Measurements from ENCODE around the gene KCTD12.
"Not testable (repeated sequence)": the region's sequence is repeated elsewhere in the genome, so short reads cannot be mapped to it uniquely, and the experiment has no call there.

Gene KCTD12

DNA sequence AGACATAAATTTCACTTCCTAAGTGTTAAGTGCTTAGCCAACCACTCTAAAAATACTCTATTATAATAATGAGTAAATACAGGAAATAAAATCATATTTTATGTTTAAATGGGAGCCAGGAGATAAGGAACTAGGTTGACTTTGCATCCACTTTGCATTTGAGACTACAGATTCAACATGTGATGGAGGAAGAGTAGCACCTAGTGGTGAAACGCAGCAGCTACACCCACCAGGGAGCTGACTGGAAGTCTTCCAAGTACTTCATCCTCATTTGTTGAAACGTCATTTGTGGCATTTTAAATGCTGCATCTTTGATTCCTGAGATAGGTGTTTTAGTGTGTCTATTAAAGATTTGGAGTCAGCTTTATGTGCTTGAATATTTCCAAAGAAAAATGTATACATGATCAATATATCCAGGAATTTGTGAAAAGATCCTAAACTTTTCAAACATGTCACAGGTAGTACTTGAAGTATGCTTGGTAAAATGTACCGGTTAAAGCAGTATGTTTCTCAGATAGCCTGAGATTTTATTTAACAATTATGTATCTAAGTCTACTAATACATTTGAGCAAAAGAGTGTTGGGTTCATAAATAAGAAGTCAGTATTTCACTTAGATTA is 17.4 kb upstream of the KCTD12 start:
- Histone ChIP-seq H3K4me3 (ENCODE audit: control insufficient read depth in 1 of 7, extremely low read depth in 1 of 7, insufficient read depth in 4 of 7, low read depth in 2 of 7, low read length in 6 of 7) (no peak overlapping the region), H3K4me1 (ENCODE audit: control extremely low read depth in 1 of 4, control insufficient read depth in 4 of 4, insufficient read depth in 4 of 4, low read length in 3 of 4) (no peaks in the 10 kb centered on the region), H3K27ac (ENCODE audit: insufficient read depth in 1 of 2, low read depth in 1 of 2, low read length in 2 of 2, poor library complexity in 1 of 2, severe bottlenecking in 2 of 2) (no peak overlapping the region), H3K27me3 (replicated peaks in 2 of 5; ENCODE audit: control insufficient read depth in 4 of 5, insufficient read depth in 5 of 5, low read length in 4 of 5) (peaks cover 0 to 2% (median 0%) of the 10 kb centered on the region in 5 experiments), H3K36me3 (ENCODE audit: control insufficient read depth in 4 of 4, insufficient read depth in 4 of 4, low read length in 3 of 4) (no peaks in the 10 kb centered on the region), H3K9me3 (ENCODE audit: control extremely low read depth in 1 of 5, control insufficient read depth in 4 of 5, insufficient read depth in 2 of 5, low read depth in 1 of 5, low read length in 4 of 5) (peaks cover 0 to 8% (median 3%) of the 10 kb centered on the region in 5 experiments)
- ChIA-PET CTCF (interaction anchor here (0.8 to 9.4 kb wide), 22 partner anchors 9 to 1216 kb away, joined by 3 to 151 read pairs (median 4); partner anchors contain the start of gene KCTD12), POLR2A (no interaction called here)
- 0% methylated on average over 1 of the region's 3 CpGs for WGBS (ENCODE audit: insufficient coverage)
- DNase-seq = peak; percentile 81 to 90 (median 87)

DNA sequence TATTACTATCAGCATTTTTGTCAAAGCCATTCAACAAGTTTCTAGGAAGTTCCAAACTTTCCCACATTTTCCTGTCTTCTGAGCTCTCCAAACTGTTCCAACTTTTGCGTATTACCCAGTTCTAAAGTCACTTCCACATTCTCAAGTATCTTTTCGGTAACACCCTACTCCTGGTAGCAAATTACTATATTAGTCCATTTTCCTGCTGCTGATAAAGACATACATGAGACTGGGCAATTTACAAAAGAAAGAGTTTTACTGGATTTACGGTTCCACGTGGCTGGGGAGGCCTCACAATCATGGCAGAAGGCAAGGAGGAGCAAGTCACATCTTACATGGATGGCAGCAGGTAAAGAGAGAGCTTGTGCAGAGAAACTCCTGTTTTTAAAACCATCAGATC is 12.9 kb upstream of the KCTD12 start:
- H3K27ac ChIP-seq (ENCODE audit: insufficient read depth in 1 of 2, low read depth in 1 of 2, low read length in 2 of 2, poor library complexity in 1 of 2, severe bottlenecking in 2 of 2); POLR2A ChIA-PET; H3K4me3 ChIP-seq (ENCODE audit: control insufficient read depth in 1 of 7, extremely low read depth in 1 of 7, insufficient read depth in 4 of 7, low read depth in 2 of 7, low read length in 6 of 7); H3K36me3 ChIP-seq (ENCODE audit: control insufficient read depth in 4 of 4, insufficient read depth in 4 of 4, low read length in 3 of 4); H3K27me3 ChIP-seq (replicated peaks in 2 of 5; ENCODE audit: control insufficient read depth in 4 of 5, insufficient read depth in 5 of 5, low read length in 4 of 5); DNase-seq; H3K9me3 ChIP-seq (ENCODE audit: control extremely low read depth in 1 of 5, control insufficient read depth in 4 of 5, insufficient read depth in 2 of 5, low read depth in 1 of 5, low read length in 4 of 5); H3K4me1 ChIP-seq (ENCODE audit: control extremely low read depth in 1 of 4, control insufficient read depth in 4 of 4, insufficient read depth in 4 of 4, low read length in 3 of 4): not testable (repeated sequence)
- 100% methylated on average over 2 of the region's 4 CpGs for WGBS (ENCODE audit: insufficient coverage)
- CTCF ChIA-PET = interaction anchor here (1.4 to 9.4 kb wide), 3 partner anchors 14 to 232 kb away, joined by 4 to 151 read pairs (median 5); no protein-coding TSS in a partner anchor

DNA sequence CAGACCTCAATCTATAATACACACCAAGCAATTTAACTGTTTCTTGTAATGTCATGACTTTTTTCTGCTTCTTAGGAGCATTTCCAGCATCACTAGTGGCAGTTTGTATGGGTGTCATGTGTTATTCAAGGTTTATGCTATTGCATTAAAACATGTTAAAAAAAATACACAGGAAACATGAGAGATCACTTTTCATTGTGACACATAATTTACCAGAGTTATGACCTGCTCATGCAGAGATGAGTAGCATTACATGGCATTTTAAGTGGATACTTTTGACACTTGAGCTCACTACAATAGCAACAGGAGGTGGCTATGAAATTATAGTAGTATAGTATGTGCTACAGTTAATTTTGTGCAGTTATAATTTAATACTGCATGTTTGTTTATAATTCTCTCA is 11.0 kb upstream of the KCTD12 start:
- H3K4me3 ChIP-seq (ENCODE audit: control insufficient read depth in 1 of 7, extremely low read depth in 1 of 7, insufficient read depth in 4 of 7, low read depth in 2 of 7, low read length in 6 of 7); H3K9me3 ChIP-seq (ENCODE audit: control extremely low read depth in 1 of 5, control insufficient read depth in 4 of 5, insufficient read depth in 2 of 5, low read depth in 1 of 5, low read length in 4 of 5); H3K27ac ChIP-seq (ENCODE audit: insufficient read depth in 1 of 2, low read depth in 1 of 2, low read length in 2 of 2, poor library complexity in 1 of 2, severe bottlenecking in 2 of 2); H3K36me3 ChIP-seq (ENCODE audit: control insufficient read depth in 4 of 4, insufficient read depth in 4 of 4, low read length in 3 of 4); H3K27me3 ChIP-seq (replicated peaks in 2 of 5; ENCODE audit: control insufficient read depth in 4 of 5, insufficient read depth in 5 of 5, low read length in 4 of 5); POLR2A ChIA-PET; H3K4me1 ChIP-seq (ENCODE audit: control extremely low read depth in 1 of 4, control insufficient read depth in 4 of 4, insufficient read depth in 4 of 4, low read length in 3 of 4); DNase-seq: not testable (repeated sequence)
- CTCF ChIA-PET = interaction anchor here (1.7 to 9.4 kb wide), 2 partner anchors 12 to 231 kb away, joined by 4 to 151 read pairs; no protein-coding TSS in a partner anchor

GRCh38 chr13:76894401-76895110 is 8.4 kb upstream of the KCTD12 start:
- Histone ChIP-seq H3K4me3 (ENCODE audit: control insufficient read depth in 1 of 7, extremely low read depth in 1 of 7, insufficient read depth in 4 of 7, low read depth in 2 of 7, low read length in 6 of 7) (no peak overlapping the region), H3K27me3 (replicated peaks in 2 of 5; ENCODE audit: control insufficient read depth in 4 of 5, insufficient read depth in 5 of 5, low read length in 4 of 5) (peaks cover 0 to 2% (median 0%) of the 10 kb centered on the region in 5 experiments), H3K4me1 (ENCODE audit: control extremely low read depth in 1 of 4, control insufficient read depth in 4 of 4, insufficient read depth in 4 of 4, low read length in 3 of 4) (peaks cover 0 to 8% (median 5%) of the 10 kb centered on the region in 4 experiments), H3K36me3 (ENCODE audit: control insufficient read depth in 4 of 4, insufficient read depth in 4 of 4, low read length in 3 of 4) (no peaks in the 10 kb centered on the region), H3K9me3 (ENCODE audit: control extremely low read depth in 1 of 5, control insufficient read depth in 4 of 5, insufficient read depth in 2 of 5, low read depth in 1 of 5, low read length in 4 of 5) (peaks cover 0 to 6% (median 5%) of the 10 kb centered on the region in 5 experiments), H3K27ac (ENCODE audit: insufficient read depth in 1 of 2, low read depth in 1 of 2, low read length in 2 of 2, poor library complexity in 1 of 2, severe bottlenecking in 2 of 2) (no peak overlapping the region)
- ChIA-PET POLR2A (no interaction called here), CTCF (interaction anchor here (1.0 to 2.3 kb wide), 6 partner anchors 9 to 226 kb away, joined by 3 to 12 read pairs (median 6); partner anchors contain the start of gene KCTD12)
- 20% methylated on average over 2 of the region's 2 CpGs for WGBS (ENCODE audit: insufficient coverage)
- peak in 2 of 3 donors; percentile 36 to 43 for DNase-seq

DNA sequence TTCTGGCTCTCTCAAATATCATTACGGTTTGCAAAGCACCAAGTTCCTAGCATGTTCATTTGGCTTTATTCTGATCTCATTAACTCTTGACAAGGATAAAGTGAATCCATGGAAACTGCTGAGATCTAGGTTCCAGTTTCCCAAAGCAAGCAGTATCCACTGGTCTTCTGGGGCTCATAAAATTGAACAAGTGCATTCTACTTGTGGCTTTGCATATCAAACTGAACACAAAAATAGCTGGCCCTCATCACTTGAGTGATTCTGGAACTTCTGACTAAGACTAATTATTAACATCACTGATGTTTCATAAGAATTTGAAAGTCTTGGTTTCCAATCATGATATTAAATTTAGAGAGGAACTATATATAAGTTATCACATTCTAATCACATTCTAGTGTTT is 6.3 kb upstream of the KCTD12 start:
- H3K36me3 ChIP-seq (ENCODE audit: control insufficient read depth in 4 of 4, insufficient read depth in 4 of 4, low read length in 3 of 4) = no peaks in the 10 kb centered on the region
- 100% methylated on average over 1 of the region's 1 CpG for WGBS (ENCODE audit: insufficient coverage)
- H3K27me3 ChIP-seq (replicated peaks in 2 of 5; ENCODE audit: control insufficient read depth in 4 of 5, insufficient read depth in 5 of 5, low read length in 4 of 5) = peaks cover 0 to 5% (median 0%) of the 10 kb centered on the region in 5 experiments
- DNase-seq = no peak
- POLR2A ChIA-PET = no interaction called here
- peaks cover 0 to 3% (median 0%) of the 10 kb centered on the region in 5 experiments for H3K9me3 ChIP-seq (ENCODE audit: control extremely low read depth in 1 of 5, control insufficient read depth in 4 of 5, insufficient read depth in 2 of 5, low read depth in 1 of 5, low read length in 4 of 5)
- no peak overlapping the region for H3K27ac ChIP-seq (ENCODE audit: insufficient read depth in 1 of 2, low read depth in 1 of 2, low read length in 2 of 2, poor library complexity in 1 of 2, severe bottlenecking in 2 of 2)
- H3K4me3 ChIP-seq (ENCODE audit: control insufficient read depth in 1 of 7, extremely low read depth in 1 of 7, insufficient read depth in 4 of 7, low read depth in 2 of 7, low read length in 6 of 7) = no peak overlapping the region
- H3K4me1 ChIP-seq (ENCODE audit: control extremely low read depth in 1 of 4, control insufficient read depth in 4 of 4, insufficient read depth in 4 of 4, low read length in 3 of 4) = peaks cover 0 to 8% (median 5%) of the 10 kb centered on the region in 4 experiments
- CTCF ChIA-PET = interaction anchor here (1.0 to 1.7 kb wide), 3 partner anchors 10 to 224 kb away, joined by 4 to 6 read pairs (median 4); no protein-coding TSS in a partner anchor

- WGBS (ENCODE audit: insufficient coverage) = 100% methylated on average over 1 of the region's 1 CpG
- POLR2A ChIA-PET = no interaction called here
- no peak overlapping the region for H3K27ac ChIP-seq (ENCODE audit: insufficient read depth in 1 of 2, low read depth in 1 of 2, low read length in 2 of 2, poor library complexity in 1 of 2, severe bottlenecking in 2 of 2)
- H3K4me3 ChIP-seq (ENCODE audit: control insufficient read depth in 1 of 7, extremely low read depth in 1 of 7, insufficient read depth in 4 of 7, low read depth in 2 of 7, low read length in 6 of 7) = no peak overlapping the region
- peaks cover 0 to 24% (median 20%) of the 10 kb centered on the region in 4 experiments for H3K4me1 ChIP-seq (ENCODE audit: control extremely low read depth in 1 of 4, control insufficient read depth in 4 of 4, insufficient read depth in 4 of 4, low read length in 3 of 4)
- H3K27me3 ChIP-seq (replicated peaks in 2 of 5; ENCODE audit: control insufficient read depth in 4 of 5, insufficient read depth in 5 of 5, low read length in 4 of 5) = peaks cover 0 to 5% (median under 1%) of the 10 kb centered on the region in 5 experiments
- CTCF ChIA-PET = interaction anchor here (2.3 kb wide), 1 partner anchor 12 kb away, joined by 8 read pairs; no protein-coding TSS in a partner anchor
- H3K9me3 ChIP-seq (ENCODE audit: control extremely low read depth in 1 of 5, control insufficient read depth in 4 of 5, insufficient read depth in 2 of 5, low read depth in 1 of 5, low read length in 4 of 5) = no peaks in the 10 kb centered on the region
- no peaks in the 10 kb centered on the region for H3K36me3 ChIP-seq (ENCODE audit: control insufficient read depth in 4 of 4, insufficient read depth in 4 of 4, low read length in 3 of 4)
- DNase-seq = no peak
Observed at GRCh38 chr13:76890021-76890420, 3.8 kb upstream of the KCTD12 start.

DNA sequence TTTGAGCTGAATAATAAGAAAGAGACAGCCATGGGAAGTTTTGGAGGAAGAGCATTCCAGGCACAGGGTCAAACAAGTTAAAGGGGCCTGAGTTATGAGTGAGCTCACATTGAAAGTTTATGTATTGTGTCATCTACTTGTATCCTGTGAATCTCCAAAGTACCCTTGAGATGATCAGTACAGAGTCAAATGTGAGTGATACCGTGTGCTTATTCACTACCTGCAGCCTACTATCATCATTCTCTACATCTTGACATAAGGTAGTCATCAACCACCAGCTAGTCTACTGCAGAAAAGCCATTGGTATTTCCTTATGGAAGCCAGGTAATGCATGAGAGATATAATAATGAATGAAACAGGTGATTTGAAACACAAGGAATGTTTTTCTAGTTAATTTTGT is 3.0 kb upstream of the KCTD12 start:
- ChIA-PET POLR2A (no interaction called here), CTCF (interaction anchor here (0.9 to 7.0 kb wide), 6 partner anchors 13 to 226 kb away, joined by 3 to 56 read pairs (median 4); no protein-coding TSS in a partner anchor)
- no peak for DNase-seq
- H3K4me3 ChIP-seq (ENCODE audit: control insufficient read depth in 1 of 7, extremely low read depth in 1 of 7, insufficient read depth in 4 of 7, low read depth in 2 of 7, low read length in 6 of 7) = no peak overlapping the region
- H3K36me3 ChIP-seq (ENCODE audit: control insufficient read depth in 4 of 4, insufficient read depth in 4 of 4, low read length in 3 of 4) = no peaks in the 10 kb centered on the region
- no peak overlapping the region for H3K27ac ChIP-seq (ENCODE audit: insufficient read depth in 1 of 2, low read depth in 1 of 2, low read length in 2 of 2, poor library complexity in 1 of 2, severe bottlenecking in 2 of 2)
- H3K27me3 ChIP-seq (replicated peaks in 2 of 5; ENCODE audit: control insufficient read depth in 4 of 5, insufficient read depth in 5 of 5, low read length in 4 of 5) = peaks cover 0 to 6% (median 3%) of the 10 kb centered on the region in 5 experiments
- no peaks in the 10 kb centered on the region for H3K9me3 ChIP-seq (ENCODE audit: control extremely low read depth in 1 of 5, control insufficient read depth in 4 of 5, insufficient read depth in 2 of 5, low read depth in 1 of 5, low read length in 4 of 5)
- H3K4me1 ChIP-seq (ENCODE audit: control extremely low read depth in 1 of 4, control insufficient read depth in 4 of 4, insufficient read depth in 4 of 4, low read length in 3 of 4) = peaks cover 0 to 24% (median 23%) of the 10 kb centered on the region in 4 experiments
- WGBS (ENCODE audit: insufficient coverage) = 80% methylated on average over 1 of the region's 1 CpG
